ENCODE measurements around the gene CSRNP3. TPM values are rescaled to one million over a fixed set of nuclear protein-coding genes. Genes with fewer than 3 reads are reported as not detected.

Gene CSRNP3
- total and polyA plus RNA-seq, 12 donors = 1.3 to 20.1 (median 4.9) TPM

GRCh38 chr2:165609672-165610071 lies 140.2 kb downstream of the CSRNP3 start:
- Histone ChIP-seq H3K27ac (no peak overlapping the region), H3K9me3 (replicated peaks in 1 of 3) (no peaks in the 10 kb centered on the region), H3K27me3 (no peaks in the 10 kb centered on the region), H3K4me1 (replicated peaks in 1 of 2) (peaks cover 0 to 5% of the 10 kb centered on the region in 2 donors), H3K36me3 (replicated peaks in 1 of 2) (no peaks in the 10 kb centered on the region), H3K4me3 (no peak overlapping the region)
- 90 to 92% (median 91%) methylated on average over 6 of the region's 6 CpGs for WGBS, 4 donors
- TF ChIP-seq POLR2A (IDR thresholded peaks at IDR 0.05) = no peak
- no peak for TF ChIP-seq CTCF (IDR thresholded peaks at IDR 0.05)
- intact Hi-C loops (cut with DNase I) = no loop called here
- no peak for DNase-seq

GRCh38 chr2:165610591-165611029 lies 141.1 kb downstream of the CSRNP3 start:
- WGBS, 4 donors = 26 to 34% (median 29%) methylated on average over 6 of the region's 6 CpGs
- H3K9me3 ChIP-seq (replicated peaks in 1 of 3) = no peaks in the 10 kb centered on the region
- no peak overlapping the region for H3K4me3 ChIP-seq
- no peaks in the 10 kb centered on the region for H3K27me3 ChIP-seq
- no peaks in the 10 kb centered on the region for H3K36me3 ChIP-seq (replicated peaks in 1 of 2)
- H3K4me1 ChIP-seq (replicated peaks in 1 of 2) = peaks cover 0 to 5% of the 10 kb centered on the region in 2 donors
- DNase-seq = no peak
- intact Hi-C loops (cut with DNase I) = no loop called here
- H3K27ac ChIP-seq = no peak overlapping the region
- TF ChIP-seq POLR2A (IDR thresholded peaks at IDR 0.05) (no peak), CTCF (IDR thresholded peaks at IDR 0.05) (no peak)

- Histone ChIP-seq H3K36me3 (replicated peaks in 1 of 2) (no peaks in the 10 kb centered on the region), H3K4me3 (no peak overlapping the region), H3K27ac (no peak overlapping the region), H3K4me1 (replicated peaks in 1 of 2) (peaks cover 0 to 4% of the 10 kb centered on the region in 2 donors), H3K27me3 (no peaks in the 10 kb centered on the region), H3K9me3 (replicated peaks in 1 of 3) (peaks cover 0 to 6% (median 0%) of the 10 kb centered on the region in 3 donors)
- no peak for TF ChIP-seq POLR2A (IDR thresholded peaks at IDR 0.05)
- TF ChIP-seq CTCF (IDR thresholded peaks at IDR 0.05) = no peak
- WGBS, 4 donors = 94 to 98% (median 95%) methylated on average over 1 to 4 of the region's 4 CpGs
- DNase-seq = no peak
- intact Hi-C loops (cut with DNase I) = no loop called here
Measured at GRCh38 chr2:165617741-165618481, 148.4 kb downstream of the CSRNP3 start.

GRCh38 chr2:165618806-165619205 lies 149.3 kb downstream of the CSRNP3 start:
- intact Hi-C loops (cut with DNase I) = no loop called here
- peaks cover 0 to 6% (median 0%) of the 10 kb centered on the region in 3 donors for H3K9me3 ChIP-seq (replicated peaks in 1 of 3)
- 74 to 97% (median 82%) methylated on average over 1 of the region's 1 CpG for WGBS, 4 donors

More at GRCh38 chr2:165618806-165619205, 149.3 kb downstream of the CSRNP3 start:
- no peaks in the 10 kb centered on the region for H3K27me3 ChIP-seq
- no peaks in the 10 kb centered on the region for H3K36me3 ChIP-seq (replicated peaks in 1 of 2)
- no peak overlapping the region for H3K27ac ChIP-seq
- DNase-seq = no peak
- no peak overlapping the region for H3K4me3 ChIP-seq
- TF ChIP-seq POLR2A (IDR thresholded peaks at IDR 0.05) (no peak), CTCF (IDR thresholded peaks at IDR 0.05) (no peak)
- H3K4me1 ChIP-seq (replicated peaks in 1 of 2) = peaks cover 0 to 4% of the 10 kb centered on the region in 2 donors
